GM12874 (cell line): ENCODE results near the gene SMYD3.

Experiments
- TF ChIP-seq, protein P1 (sequence below): IDR thresholded peaks from 2 replicates; pipeline ENCODE4 v1.5.1; 2011; ENCODE audit warnings: low read depth, mild to moderate bottlenecking, control low read depth, low read length, moderate library complexity; ENCODE audit not compliant: insufficient read depth

The SMYD3 gene

DNA sequence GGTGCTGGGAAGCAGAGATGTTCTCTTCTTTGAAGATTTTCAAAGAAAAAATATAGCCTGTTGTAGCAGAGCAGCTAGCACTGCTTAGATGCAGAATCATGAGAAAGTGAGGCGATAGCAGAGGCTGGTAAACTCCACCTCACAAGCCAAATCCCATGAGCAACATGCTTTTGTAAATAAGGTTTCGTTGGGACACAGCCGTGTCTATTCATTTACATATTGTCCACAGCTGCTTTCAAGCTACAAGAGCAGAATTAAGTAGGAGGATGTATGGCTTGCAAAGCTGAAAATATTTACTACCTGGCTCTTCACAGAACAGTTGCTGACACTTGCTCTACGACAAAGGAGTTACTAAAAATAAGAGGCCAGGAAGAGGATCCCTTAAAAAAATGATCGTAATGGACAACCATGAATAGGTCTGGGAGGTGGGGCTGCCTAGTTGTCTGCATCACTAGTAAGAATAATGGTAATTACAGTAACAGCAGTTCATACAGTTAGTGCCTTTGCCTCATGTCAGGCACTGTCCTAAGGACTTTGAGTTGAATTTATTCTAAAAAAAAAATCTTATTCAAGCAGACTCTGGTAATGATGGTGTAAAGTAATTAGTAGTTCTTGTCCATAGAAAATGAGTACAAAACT lies 730.3 kb downstream of the SMYD3 start:
- TF ChIP-seq, protein P1, sequence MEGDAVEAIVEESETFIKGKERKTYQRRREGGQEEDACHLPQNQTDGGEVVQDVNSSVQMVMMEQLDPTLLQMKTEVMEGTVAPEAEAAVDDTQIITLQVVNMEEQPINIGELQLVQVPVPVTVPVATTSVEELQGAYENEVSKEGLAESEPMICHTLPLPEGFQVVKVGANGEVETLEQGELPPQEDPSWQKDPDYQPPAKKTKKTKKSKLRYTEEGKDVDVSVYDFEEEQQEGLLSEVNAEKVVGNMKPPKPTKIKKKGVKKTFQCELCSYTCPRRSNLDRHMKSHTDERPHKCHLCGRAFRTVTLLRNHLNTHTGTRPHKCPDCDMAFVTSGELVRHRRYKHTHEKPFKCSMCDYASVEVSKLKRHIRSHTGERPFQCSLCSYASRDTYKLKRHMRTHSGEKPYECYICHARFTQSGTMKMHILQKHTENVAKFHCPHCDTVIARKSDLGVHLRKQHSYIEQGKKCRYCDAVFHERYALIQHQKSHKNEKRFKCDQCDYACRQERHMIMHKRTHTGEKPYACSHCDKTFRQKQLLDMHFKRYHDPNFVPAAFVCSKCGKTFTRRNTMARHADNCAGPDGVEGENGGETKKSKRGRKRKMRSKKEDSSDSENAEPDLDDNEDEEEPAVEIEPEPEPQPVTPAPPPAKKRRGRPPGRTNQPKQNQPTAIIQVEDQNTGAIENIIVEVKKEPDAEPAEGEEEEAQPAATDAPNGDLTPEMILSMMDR: no peak

DNA sequence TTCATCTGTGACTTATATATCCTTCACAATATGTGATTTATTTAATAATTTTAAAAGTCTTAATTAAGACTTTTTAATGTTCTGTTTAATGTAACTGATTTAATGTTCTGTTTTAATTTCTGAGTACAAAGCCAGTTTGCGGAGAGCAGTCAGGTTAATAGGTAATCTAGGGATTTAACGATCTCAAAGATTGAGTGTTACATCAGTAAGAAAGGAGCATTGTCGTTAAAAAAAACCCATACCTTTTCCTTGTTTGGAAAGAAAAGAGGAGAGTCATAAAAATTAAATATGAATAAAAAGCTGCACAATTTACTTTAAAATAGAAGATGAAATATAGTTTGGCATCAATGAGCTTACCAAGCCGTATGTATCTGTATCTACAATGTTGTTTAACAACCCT lies 730.9 kb downstream of the SMYD3 start:
- TF ChIP-seq, protein P1: no peak

DNA sequence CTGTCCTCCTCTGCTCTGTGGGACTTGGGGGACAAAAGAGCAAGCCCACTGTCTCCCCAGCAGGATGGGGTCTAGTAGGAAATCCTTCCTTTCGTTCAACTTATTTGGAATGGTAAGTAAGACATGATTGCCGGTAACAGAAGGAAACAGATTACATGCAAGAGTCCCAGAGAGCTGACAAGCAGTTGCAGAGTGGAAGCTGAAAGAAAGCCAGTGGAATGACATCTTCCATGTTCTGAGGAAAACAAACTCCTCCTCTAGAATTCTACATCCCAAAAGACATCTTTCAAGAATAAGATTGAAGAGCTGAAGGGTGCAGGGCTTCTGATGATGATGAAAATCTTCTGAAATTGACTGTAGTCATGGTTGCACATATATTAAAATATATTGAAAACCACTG lies 732.9 kb downstream of the SMYD3 start:
- TF ChIP-seq, protein P1: no peak

DNA sequence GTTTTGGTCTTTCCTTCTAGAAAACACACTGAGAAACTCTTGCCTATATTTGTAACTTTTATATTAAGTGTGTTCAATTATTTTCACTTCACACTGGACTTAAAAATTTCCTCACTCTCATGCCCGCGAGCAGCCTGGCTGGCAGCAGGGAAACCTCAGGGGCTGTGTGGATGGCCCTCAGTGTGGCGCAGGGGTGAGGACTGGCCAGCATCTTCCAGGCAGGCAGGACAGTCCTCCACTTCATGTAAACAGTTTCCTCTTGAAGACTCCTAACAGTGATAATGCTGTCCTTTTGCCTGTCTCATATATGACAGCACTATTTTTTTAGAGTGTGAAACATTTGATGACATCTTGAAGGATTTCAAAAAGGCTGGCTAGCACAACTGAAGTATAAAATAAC lies 733.7 kb downstream of the SMYD3 start:
- TF ChIP-seq, protein P1: no peak

DNA sequence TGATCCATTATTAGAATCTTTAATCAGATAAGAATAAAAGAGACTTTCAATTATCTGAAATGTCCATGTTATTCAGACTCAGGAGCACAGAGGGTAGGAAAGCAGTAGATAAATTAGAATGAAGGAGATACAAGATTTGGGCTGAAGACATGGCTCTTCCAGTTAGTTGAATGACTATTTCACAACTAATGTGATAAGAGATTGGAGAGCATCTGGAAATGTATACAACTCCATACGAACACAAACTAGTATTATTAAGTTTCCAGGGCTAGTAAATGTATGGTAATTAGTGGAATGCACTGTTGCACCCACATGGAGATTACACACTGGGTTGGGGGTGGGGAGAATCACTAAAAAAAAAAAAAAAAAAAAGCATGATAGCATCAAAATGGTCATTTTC lies 734.3 kb downstream of the SMYD3 start:
- TF ChIP-seq, protein P1: no peak

DNA sequence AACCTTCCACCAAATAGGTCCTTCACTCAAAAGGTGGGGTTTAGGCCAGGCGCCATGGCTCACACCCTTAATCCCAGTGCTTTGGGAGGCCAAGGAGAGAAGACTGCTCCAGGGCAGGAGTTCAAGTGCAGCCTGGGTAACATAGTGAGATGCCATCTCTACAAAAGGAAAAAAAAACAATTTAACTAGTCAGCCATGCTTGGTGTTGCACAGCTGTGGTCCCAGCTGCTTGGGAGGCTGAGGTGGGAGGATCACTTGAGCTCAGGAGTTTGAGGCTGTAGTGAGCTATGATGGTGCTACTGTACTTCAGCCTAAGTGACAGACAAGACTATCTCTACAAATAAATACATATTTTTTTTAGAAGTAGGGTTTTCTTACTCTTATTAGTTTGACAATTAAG lies 734.8 kb downstream of the SMYD3 start:
- TF ChIP-seq, protein P1: no peak

DNA sequence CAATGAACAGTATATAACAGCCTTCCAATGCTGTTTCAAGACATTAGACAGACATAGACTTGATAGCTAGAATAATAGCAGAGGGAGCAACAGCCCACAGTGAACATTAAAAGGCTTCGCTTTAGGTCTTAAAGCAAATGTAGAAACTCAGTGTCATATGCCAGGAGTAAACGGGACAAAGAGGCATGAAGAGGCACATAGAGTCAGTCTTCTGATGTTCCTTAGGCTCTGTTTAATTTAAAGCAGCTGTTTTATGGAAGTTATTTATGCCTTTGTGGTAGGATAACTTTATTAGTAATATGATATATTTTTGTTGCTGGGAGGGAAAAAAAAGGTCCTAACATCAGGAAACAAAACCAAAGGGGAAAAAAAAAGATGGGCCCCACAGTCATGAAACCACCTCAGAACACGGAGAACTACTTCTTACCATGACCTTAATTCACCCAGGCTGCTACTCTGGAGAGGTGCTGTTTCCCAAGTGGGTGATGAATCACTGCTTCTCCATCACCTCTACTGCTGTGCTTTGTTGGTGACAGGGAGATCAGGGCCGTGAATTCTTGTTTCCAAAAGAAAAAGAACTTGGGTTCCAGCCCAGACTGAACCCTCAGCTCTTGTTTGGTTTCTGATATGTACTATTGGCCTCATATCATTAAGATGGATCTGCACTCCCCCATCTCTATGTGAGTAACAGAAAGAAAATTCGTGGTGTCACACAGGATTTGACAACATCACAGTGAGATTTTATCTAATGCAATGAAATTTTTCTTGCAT lies 735.4 kb downstream of the SMYD3 start:
- TF ChIP-seq, protein P1: no peak
